HepG2 (cell line): ENCODE measurements around the gene RRP36. TPM values are rescaled to one million over a fixed set of nuclear protein-coding genes. Genes with fewer than 3 reads are reported as not detected.
A peak's percentile ranks its signal among the peaks of the same experiment; 100 is the strongest.

ENCODE experiments used
- ARID3A ChIP-seq: IDR thresholded peaks from 2 replicates; pipeline ENCODE4 v1.6.1; 2012; ENCODE audit warnings: low read depth, low read length, improper control_type of control experiment
- BCLAF1 ChIP-seq: fragments of 450-650 bp; IDR thresholded peaks from 2 replicates; pipeline ENCODE4 v1.6.1; 2017; ENCODE audit warnings: mild to moderate bottlenecking
- CHD4 ChIP-seq: fragments of 200-600 bp; sonication (generic); IDR thresholded peaks from 2 replicates; pipeline ENCODE4 v1.7.0; 2017; ENCODE audit warnings: mild to moderate bottlenecking, low read length, borderline replicate concordance
- EEA1 ChIP-seq: sonication (generic); formaldehyde crosslinking; IDR thresholded peaks from 2 replicates; pipeline ENCODE4 v1.5.1; 2020; ENCODE audit warnings: mild to moderate bottlenecking, missing genetic modification reagents, borderline replicate concordance
- HNF1B ChIP-seq: sonication (generic); formaldehyde crosslinking; IDR thresholded peaks from 2 replicates; pipeline ENCODE4 v1.5.1; 2020; ENCODE audit warnings: mild to moderate bottlenecking, moderate library complexity, missing genetic modification reagents
- HNF4G ChIP-seq, 2 experiments: sonication (generic) in 1 of 2; formaldehyde crosslinking in 1 of 2; IDR thresholded peaks; 2 replicates each; pipeline versions ENCODE4 v1.4.0 to v1.6.1; 2011 to 2020; ENCODE audit warnings: borderline replicate concordance in 2 of 2, low read depth in 2 of 2, mild to moderate bottlenecking in 2 of 2, low read length in 1 of 2, missing genetic modification reagents in 1 of 2, moderate library complexity in 1 of 2
- PAXIP1 ChIP-seq: sonication (generic); formaldehyde crosslinking; conservative IDR thresholded peaks from 2 replicates; pipeline ENCODE4 v1.4.0; 2020; ENCODE audit warnings: mild to moderate bottlenecking, missing genetic modification reagents, moderate library complexity
- TFE3 ChIP-seq: IDR thresholded peaks from 2 replicates; pipeline ENCODE4 v1.6.1; 2016
- ZMYM4 ChIP-seq: sonication (generic); formaldehyde crosslinking; IDR thresholded peaks from 2 replicates; pipeline ENCODE4 v1.8.1; 2023; ENCODE audit warnings: mild to moderate bottlenecking, missing genetic modification reagents
- polyA plus RNA-seq, 8 experiments: library from polyadenylated mRNA; depleted of rRNA in 3 of 8; stranded (reverse) in 7 of 8; unstranded in 1 of 8; fragments of >200 nt; fragmentation: Illumina TruSeq in 4 of 8; extraction: Trizol in 4 of 8; gene quantifications; 2 replicates each; pipeline versions ENCODE4 v1.2.1 to v1.2.3, GENCODE V29; 2011 to 2016; ENCODE audit warnings: low read depth in 4 of 8, missing spikeins in 1 of 8, mixed read lengths in 1 of 8; ENCODE audit not compliant: insufficient read depth in 1 of 8
- total RNA-seq, 5 experiments: library from RNA; depleted of rRNA; stranded (reverse); fragments of >200 nt; fragmentation: Illumina TruSeq; extraction: Trizol; gene quantifications; 2 replicates each; pipeline ENCODE4 v1.2.3, GENCODE V29; 2016; ENCODE audit warnings: low read depth in 1 of 5

Gene RRP36
- total and polyA plus RNA-seq, 2 of the 13 experiments (the other 11 are each of a cell fraction or from before 2014, with no cell fraction given) = 29.5 to 144 TPM

GRCh38 chr6:43021270-43022047, at the start of gene RRP36 (continued):
- TF ChIP-seq PAXIP1 (CRISPR knock-in tag) = 0 out of 2 replicates have a peak, but pooled peaks have one; percentile 5
- TF ChIP-seq HNF1B (CRISPR knock-in tag) = peak; percentile 74
- no peak for TF ChIP-seq ARID3A
- TF ChIP-seq HNF4G (IDR thresholded peaks at IDR 0.05; ENCODE audit: borderline replicate concordance, low read depth, low read length) = no peak; the same call in 1 of the 2 replicates
- no peak for TF ChIP-seq HNF4G (CRISPR knock-in tag; IDR thresholded peaks at IDR 0.05; ENCODE audit: borderline replicate concordance, low read depth)
- no peak for TF ChIP-seq BCLAF1
- TF ChIP-seq ZMYM4 (CRISPR knock-in tag) = peak; percentile 61
- TF ChIP-seq EEA1 (CRISPR knock-in tag) = 0 out of 2 replicates have a peak, but pooled peaks have one; percentile 85
- no peak for TF ChIP-seq CHD4
- 0 out of 2 replicates have a peak, but pooled peaks have one; percentile 52 for TF ChIP-seq TFE3 (CRISPR knock-in tag)
